Loucy (cell line): ENCODE data around the gene HSPA9.
A peak's percentile ranks its signal among the peaks of the same experiment; 100 is the strongest.

Experiments used
- H2AFZ ChIP-seq: fragments of 200-600 bp; sonication (generic); 2 replicates; pipeline ENCODE4 v1.6.0; 2016; ENCODE audit warnings: antibody characterized with exemption, mild to moderate bottlenecking, low read length, moderate library complexity
- H3F3A ChIP-seq: fragments of 200-600 bp; 2 replicates; pipeline ENCODE4 v1.6.0; 2016; ENCODE audit warnings: antibody characterized with exemption, low read depth, mild to moderate bottlenecking
- H3K27me3 ChIP-seq: fragments of 200-600 bp; sonication (generic); 2 replicates; pipeline ENCODE4 v1.6.1; 2014; ENCODE audit warnings: low read length, mild to moderate bottlenecking; ENCODE audit not compliant: insufficient read depth, poor library complexity, severe bottlenecking
- H3K36me3 ChIP-seq: fragments of 200-600 bp; sonication (generic); 2 replicates; pipeline ENCODE4 v1.6.1; 2016; ENCODE audit warnings: low read length; ENCODE audit not compliant: insufficient read depth
- H3K4me1 ChIP-seq: fragments of 200-600 bp; sonication (generic); 2 replicates; pipeline ENCODE4 v1.5.1; 2014; ENCODE audit warnings: low read length, mild to moderate bottlenecking; ENCODE audit not compliant: insufficient read depth, poor library complexity, severe bottlenecking
- H3K4me2 ChIP-seq: fragments of 200-600 bp; sonication (generic); 2 replicates; pipeline ENCODE4 v1.6.0; 2014; ENCODE audit warnings: antibody characterized with exemption, low read length, low read depth, mild to moderate bottlenecking; ENCODE audit not compliant: poor library complexity, severe bottlenecking
- H3K4me3 ChIP-seq: fragments of 200-600 bp; sonication (generic); 2 replicates; pipeline ENCODE4 v1.5.1; 2014; ENCODE audit warnings: low read length, mild to moderate bottlenecking, mixed read lengths; ENCODE audit not compliant: poor library complexity, severe bottlenecking
- H3K79me2 ChIP-seq: fragments of 200-600 bp; sonication (generic); 2 replicates; pipeline ENCODE4 v1.6.1; 2014; ENCODE audit warnings: low read length; ENCODE audit not compliant: insufficient read depth
- H3K9ac ChIP-seq: fragments of 200-600 bp; sonication (generic); 2 replicates; pipeline ENCODE4 v1.6.0; 2014; ENCODE audit warnings: mild to moderate bottlenecking, low read depth, low read length, moderate library complexity; ENCODE audit not compliant: poor library complexity, severe bottlenecking
- H3K9me2 ChIP-seq: fragments of 200-600 bp; sonication (generic); replicated peaks from 2 replicates; pipeline ENCODE4 v1.6.1; 2016; ENCODE audit warnings: low read depth, low read length, mixed read lengths
- H3K9me3 ChIP-seq: fragments of 200-600 bp; sonication (generic); 2 replicates; pipeline ENCODE4 v1.6.1; 2014; ENCODE audit warnings: mild to moderate bottlenecking, antibody characterized with exemption, low read length, low read depth; ENCODE audit not compliant: insufficient read depth
- H4K20me1 ChIP-seq: fragments of 200-600 bp; sonication (generic); 2 replicates; pipeline ENCODE4 v1.6.0; 2014; ENCODE audit warnings: antibody characterized with exemption, low read length, mild to moderate bottlenecking; ENCODE audit not compliant: insufficient read depth, poor library complexity, severe bottlenecking
- CTCF ChIP-seq: fragments of 200-600 bp; sonication (generic); conservative IDR thresholded peaks from 2 replicates; pipeline ENCODE4 v1.5.1; 2014; ENCODE audit warnings: mild to moderate bottlenecking, antibody characterized with exemption, low read length
- EZH2phosphoT487 ChIP-seq: fragments of 200-600 bp; IDR thresholded peaks from 2 replicates; pipeline ENCODE4 v1.6.1; 2018; ENCODE audit warnings: antibody characterized with exemption, mild to moderate bottlenecking, moderate library complexity, borderline replicate concordance

The HSPA9 gene

GRCh38 chr5:138570871-138571270 is 4.3 kb downstream of the HSPA9 start:
- Histone ChIP-seq H3K9me3 (no peaks in the 10 kb centered on the region), H3F3A (peaks cover 3% of the 10 kb centered on the region; the same call in 1 of the 2 replicates), H3K36me3 (peaks cover 69% of the 10 kb centered on the region), H3K4me1 (peaks cover 26% of the 10 kb centered on the region), H3K79me2 (peaks cover 90% of the 10 kb centered on the region), H3K9me2 (no peaks in the 10 kb centered on the region), H4K20me1 (peaks cover 58% of the 10 kb centered on the region), H2AFZ (no peak overlapping the region), H3K4me2 (peak overlapping the region; percentile 12), H3K27me3 (peaks cover 4% of the 10 kb centered on the region), H3K9ac (no peak overlapping the region), H3K4me3 (no peak overlapping the region)
- TF ChIP-seq EZH2phosphoT487: no peak
- no peak for TF ChIP-seq CTCF

GRCh38 chr5:138569782-138570181 is 5.4 kb downstream of the HSPA9 start:
- Histone ChIP-seq H3K36me3 (peaks cover 80% of the 10 kb centered on the region), H3F3A (peaks cover 3% of the 10 kb centered on the region; the same call in 1 of the 2 replicates), H3K27me3 (peaks cover 3% of the 10 kb centered on the region), H4K20me1 (peaks cover 66% of the 10 kb centered on the region), H3K4me1 (peaks cover 25% of the 10 kb centered on the region), H3K9me2 (no peaks in the 10 kb centered on the region), H3K4me2 (peak overlapping the region; percentile 12), H3K79me2 (peaks cover 97% of the 10 kb centered on the region), H3K9ac (no peak overlapping the region), H3K9me3 (no peaks in the 10 kb centered on the region), H2AFZ (no peak overlapping the region), H3K4me3 (peak overlapping the region; percentile 28)
- TF ChIP-seq EZH2phosphoT487 (no peak), CTCF (no peak)

GRCh38 chr5:138568061-138568824 is 7.0 kb downstream of the HSPA9 start:
- H4K20me1 ChIP-seq: peaks cover 58% of the 10 kb centered on the region
- H3K79me2 ChIP-seq: peaks cover 96% of the 10 kb centered on the region
- TF ChIP-seq CTCF (peak; percentile 47), EZH2phosphoT487 (no peak)
- no peak overlapping the region for H3K9ac ChIP-seq
- H3K27me3 ChIP-seq: no peaks in the 10 kb centered on the region
- peaks cover 3% of the 10 kb centered on the region; the same call in 1 of the 2 replicates for H3F3A ChIP-seq
- H3K4me2 ChIP-seq: peak overlapping the region; percentile 12
- peaks cover 94% of the 10 kb centered on the region for H3K36me3 ChIP-seq
- no peaks in the 10 kb centered on the region for H3K9me2 ChIP-seq
- no peak overlapping the region for H3K4me3 ChIP-seq
- no peaks in the 10 kb centered on the region for H3K9me3 ChIP-seq
- H3K4me1 ChIP-seq: peaks cover 15% of the 10 kb centered on the region
- no peak overlapping the region for H2AFZ ChIP-seq
